ENCODE data around the gene MRPL54.
"Not testable (repeated sequence)": the region's sequence is repeated elsewhere in the genome, so short reads cannot be mapped to it uniquely, and the experiment has no call there.

The MRPL54 gene

DNA sequence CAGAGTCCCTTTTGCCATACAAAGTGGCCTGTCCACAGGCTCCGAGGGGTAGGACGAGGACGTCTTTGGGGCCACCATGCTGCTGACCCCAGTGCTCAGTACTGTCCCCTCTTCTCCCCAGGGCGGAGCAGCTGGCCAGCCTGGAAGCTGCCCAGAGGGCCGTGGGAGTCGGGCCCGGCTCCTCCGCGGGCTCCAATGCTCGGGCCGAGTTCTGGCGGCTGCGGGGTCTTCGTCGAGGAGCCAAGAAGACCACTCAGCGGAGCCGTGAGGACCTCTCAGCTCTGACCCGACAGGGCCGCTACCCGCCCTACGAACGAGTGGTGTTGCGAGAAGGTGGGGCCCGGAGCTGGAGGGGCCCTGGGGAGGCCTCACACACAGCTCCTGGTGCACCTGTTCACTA is 22.1 kb upstream of the MRPL54 start:
- DNase-seq (ENCODE audit: low read depth, low spot score) = no peak

DNA sequence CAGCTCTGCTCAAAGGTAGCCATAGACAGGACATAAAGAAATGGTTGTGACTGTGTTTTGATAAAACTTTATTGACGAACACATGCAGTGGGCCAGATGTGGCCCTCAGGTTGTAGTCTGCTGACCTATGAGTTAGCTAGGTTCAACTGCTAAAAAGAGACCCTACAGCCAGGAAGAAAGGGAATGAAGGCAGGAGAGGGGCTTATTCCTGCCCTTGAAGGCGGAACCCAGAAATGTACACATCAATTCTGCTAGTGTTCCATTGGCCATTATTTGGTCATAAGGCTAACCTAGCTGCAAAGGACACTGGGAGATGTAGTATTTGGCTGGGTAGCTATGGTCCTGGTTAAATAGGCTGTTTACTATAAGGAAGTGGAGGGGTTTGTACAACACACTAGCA is 19.0 kb upstream of the MRPL54 start:
- DNase-seq (ENCODE audit: low read depth, low spot score) = no peak

DNA sequence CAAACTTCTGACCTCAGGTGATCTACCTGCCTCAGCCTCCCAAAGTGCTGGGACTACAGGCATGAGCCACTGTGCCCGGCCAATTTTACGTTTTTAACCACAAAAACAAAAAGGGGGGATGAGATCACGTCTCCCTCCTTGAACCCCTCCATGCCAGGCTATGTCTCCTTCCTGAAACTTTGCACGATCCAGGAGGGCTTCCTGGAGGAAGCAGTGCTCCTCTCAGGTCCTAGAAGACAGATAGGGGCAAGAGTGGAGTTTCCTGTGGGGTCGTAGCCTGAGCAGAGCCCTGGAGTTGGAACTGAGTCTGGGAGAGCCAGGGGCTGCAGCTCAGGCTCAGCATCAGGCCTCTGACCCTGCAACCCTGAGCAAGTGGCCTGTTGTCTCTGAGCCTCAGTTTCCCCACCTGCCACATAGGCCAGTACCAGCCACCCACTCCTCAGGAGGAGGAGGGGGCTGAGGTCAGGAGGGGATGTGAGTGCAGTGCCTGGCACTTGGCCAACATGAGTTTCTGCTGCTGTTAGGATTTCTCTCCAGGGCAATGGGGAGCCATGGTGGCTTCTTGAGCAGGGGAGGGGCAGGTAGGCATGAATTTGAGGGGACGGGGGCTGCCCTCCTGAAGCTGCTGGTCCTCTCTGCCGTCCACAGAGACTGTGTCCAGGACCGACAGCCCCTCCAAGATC is 17.0 kb upstream of the MRPL54 start:
- no peak for DNase-seq (ENCODE audit: low read depth, low spot score)

DNA sequence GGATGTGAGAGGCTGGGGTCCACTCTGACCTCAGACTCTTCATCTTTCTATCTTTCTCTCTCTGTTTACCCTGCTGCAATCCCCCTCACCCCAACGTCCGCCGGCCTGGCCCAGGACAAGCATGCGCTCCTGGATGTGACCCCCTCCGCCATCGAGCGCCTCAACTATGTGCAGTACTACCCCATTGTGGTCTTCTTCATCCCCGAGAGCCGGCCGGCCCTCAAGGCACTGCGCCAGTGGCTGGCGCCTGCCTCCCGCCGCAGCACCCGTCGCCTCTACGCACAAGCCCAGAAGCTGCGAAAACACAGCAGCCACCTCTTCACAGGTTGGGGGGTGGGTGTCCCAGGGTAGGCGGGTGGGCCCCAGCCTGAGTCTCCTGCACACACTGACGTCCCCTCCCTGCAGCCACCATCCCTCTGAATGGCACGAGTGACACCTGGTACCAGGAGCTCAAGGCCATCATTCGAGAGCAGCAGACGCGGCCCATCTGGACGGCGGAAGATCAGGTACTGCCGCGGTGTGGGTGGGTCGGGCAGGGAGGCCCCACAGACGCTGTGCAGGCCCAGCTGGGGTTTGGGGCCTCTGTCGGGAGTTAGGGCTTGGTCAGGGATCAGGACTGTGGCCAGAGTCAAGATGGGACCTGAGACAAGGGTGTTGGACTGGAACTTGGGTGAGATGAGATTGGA is 16.0 kb upstream of the MRPL54 start:
- DNase-seq (ENCODE audit: low read depth, low spot score) = no peak

- no peak for DNase-seq (ENCODE audit: low read depth, low spot score)
Measured at GRCh38 chr19:3748965-3749364, 13.5 kb upstream of the MRPL54 start.

DNA sequence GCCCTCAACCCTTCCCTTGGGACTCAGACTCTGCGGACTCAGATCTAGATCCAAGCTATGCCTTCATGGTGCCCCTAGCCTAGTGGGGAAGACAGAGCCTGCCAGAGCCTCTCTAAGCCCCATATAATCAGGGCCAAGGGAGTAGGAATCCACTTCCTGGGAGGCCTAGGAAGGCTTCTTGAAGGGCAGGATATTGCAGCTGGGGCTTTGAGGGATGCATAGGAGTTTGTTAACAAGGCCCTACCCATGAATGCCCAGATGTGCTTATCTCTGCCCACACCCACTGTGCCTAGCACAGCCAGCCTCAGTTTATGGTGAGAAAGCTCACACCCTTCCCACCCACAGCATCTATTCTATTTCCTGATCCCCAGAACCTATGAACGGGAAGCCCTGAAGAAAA is 12.3 kb upstream of the MRPL54 start:
- no peak for DNase-seq (ENCODE audit: low read depth, low spot score)

- no peak for DNase-seq (ENCODE audit: low read depth, low spot score)
Measured at GRCh38 chr19:3751236-3751635, 11.2 kb upstream of the MRPL54 start.

DNA sequence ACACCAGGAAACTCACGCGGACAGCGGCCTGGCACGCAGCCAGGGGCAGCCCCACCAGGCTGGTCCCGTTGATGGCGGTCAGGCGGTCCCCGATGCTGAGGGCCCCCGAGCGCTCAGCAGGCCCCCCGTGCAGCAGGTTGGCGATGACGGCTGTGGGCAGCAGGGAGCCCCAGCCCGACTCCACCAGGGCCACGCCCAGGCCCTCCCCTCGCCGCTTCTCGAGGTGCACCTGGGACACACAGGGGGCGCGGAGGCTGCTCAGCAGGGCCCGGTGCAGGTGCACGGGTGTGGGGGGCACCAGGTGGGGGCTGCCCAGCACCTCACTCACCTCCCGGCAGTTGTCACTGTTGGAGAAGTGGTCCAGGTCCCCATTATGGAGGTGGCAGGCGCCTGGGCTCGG is 10.0 kb upstream of the MRPL54 start:
- no peak for DNase-seq (ENCODE audit: low read depth, low spot score)

GRCh38 chr19:3753631-3754410 is 8.7 kb upstream of the MRPL54 start:
- no peak for DNase-seq (ENCODE audit: low read depth, low spot score)

- DNase-seq (ENCODE audit: low read depth, low spot score) = not testable (repeated sequence)
Measured at GRCh38 chr19:3757705-3758104, 4.8 kb upstream of the MRPL54 start.

DNA sequence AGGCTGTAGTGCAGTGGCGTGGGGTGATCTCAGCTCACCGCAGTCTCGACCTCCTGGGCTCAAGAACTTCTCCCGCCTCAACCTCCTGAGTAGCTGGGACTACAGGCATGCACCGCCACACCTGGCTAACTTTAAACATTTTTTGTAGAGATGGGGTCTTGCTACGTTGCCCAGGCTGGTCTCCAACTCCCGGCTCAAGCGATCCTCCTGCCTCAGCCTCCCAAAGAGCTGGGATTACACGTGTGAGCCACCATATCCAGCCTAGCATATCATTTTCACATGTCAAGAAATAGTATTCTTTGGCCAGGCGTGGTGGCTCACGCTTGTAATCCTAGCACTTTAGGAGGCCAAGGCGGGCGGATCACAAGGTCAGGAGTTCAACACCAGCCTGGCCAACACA is 4.2 kb upstream of the MRPL54 start:
- DNase-seq (ENCODE audit: low read depth, low spot score) = not testable (repeated sequence)

DNA sequence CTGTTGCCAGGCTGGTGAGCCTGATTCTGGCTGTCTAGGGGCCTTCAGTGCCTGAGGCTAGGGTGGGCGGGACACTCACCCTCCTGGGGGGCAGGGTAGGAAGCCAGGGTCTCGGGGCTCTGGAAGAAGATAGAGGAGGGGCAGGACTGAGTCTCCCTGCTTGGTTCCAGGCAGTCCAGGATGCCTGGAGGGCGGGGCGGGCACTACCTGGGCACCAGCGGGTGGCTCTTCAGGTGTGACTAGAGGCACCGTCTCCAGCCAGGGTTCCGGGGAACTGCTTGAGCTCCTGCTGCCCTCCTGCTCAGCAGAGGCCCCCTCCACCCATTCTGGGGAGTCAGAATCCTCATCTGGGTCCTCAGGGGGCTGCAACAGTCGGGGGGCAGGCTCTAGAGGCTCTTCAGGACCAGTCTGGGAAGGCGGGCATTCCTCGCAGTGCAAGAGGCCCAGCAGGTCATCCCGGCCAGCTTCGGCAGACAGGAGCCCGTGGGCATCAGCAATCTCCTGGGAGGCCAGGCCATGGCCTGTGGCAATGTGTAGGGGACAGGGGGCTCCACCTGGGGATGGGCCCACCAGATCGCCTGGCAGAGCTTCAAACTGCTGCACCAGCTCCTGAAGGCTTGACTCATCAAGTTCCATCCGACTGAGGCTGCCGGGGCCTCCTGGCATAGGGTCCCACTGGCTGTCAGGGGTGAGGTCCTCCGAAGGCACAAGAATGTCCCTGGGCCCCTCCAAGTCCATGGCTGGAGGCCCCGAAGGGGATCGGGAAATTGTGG is 2.8 kb upstream of the MRPL54 start:
- DNase-seq (ENCODE audit: low read depth, low spot score) = no peak

GRCh38 chr19:3760871-3761361 is 1.6 kb upstream of the MRPL54 start:
- no peak for DNase-seq (ENCODE audit: low read depth, low spot score)

GRCh38 chr19:3761382-3762129 is 926 bp upstream of the MRPL54 start, which contains the start of gene APBA3:
APBA3 (minus strand) TSS chr19:3761692; CDS start chr19:3760264, 1,428 bp downstream.
- peak; percentile 69 for DNase-seq (ENCODE audit: low read depth, low spot score)

GRCh38 chr19:3762130-3762473 is 380 bp upstream of the MRPL54 start:
- DNase-seq (ENCODE audit: low read depth, low spot score) = no peak

- no peak for DNase-seq (ENCODE audit: low read depth, low spot score)
Measured at GRCh38 chr19:3765121-3765520, 2.6 kb downstream of the MRPL54 start.

GRCh38 chr19:3765757-3766156 is 3.3 kb downstream of the MRPL54 start:
- not testable (repeated sequence) for DNase-seq (ENCODE audit: low read depth, low spot score)

- DNase-seq (ENCODE audit: low read depth, low spot score) = no peak
Measured at GRCh38 chr19:3766520-3766919, 4.0 kb downstream of the MRPL54 start.

DNA sequence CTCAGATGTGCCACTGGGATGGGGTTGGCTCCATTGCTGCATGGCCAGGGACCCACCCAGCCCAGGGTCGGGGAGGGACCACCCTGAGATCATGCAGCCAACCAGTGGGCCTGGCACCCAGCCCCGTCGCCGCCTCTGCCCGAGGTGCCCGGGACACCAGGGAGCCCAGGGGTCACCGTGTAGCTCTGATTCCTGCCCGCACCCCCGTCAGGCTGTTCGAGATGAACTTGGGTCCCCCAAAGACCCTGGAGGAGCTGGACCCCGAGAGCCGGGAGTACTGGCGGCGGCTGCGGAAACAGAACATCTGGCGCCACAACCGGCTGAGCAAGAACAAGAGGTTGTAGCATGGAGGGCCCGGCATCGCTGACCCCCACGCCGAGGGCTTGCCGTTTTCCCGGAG is 4.6 kb downstream of the MRPL54 start:
- DNase-seq (ENCODE audit: low read depth, low spot score) = no peak

- DNase-seq (ENCODE audit: low read depth, low spot score) = no peak
Measured at GRCh38 chr19:3768015-3768747, 5.7 kb downstream of the MRPL54 start.
